GM13976 (cell line): ENCODE results near the gene TP63.
"Not testable (repeated sequence)": the region's sequence is repeated elsewhere in the genome, so short reads cannot be mapped to it uniquely, and the experiment has no call there.

Source experiments
- DNase-seq: peaks from one replicate; pipeline ENCODE4 v3.0.0; 2012; ENCODE audit warnings: low spot score
- CTCF ChIP-seq: IDR thresholded peaks from 2 replicates; pipeline ENCODE4 v1.5.1; 2012; ENCODE audit warnings: borderline replicate concordance, mild to moderate bottlenecking; ENCODE audit not compliant: insufficient read depth; ENCODE audit errors: extremely low read depth, missing control alignments, control extremely low read depth
- in situ Hi-C: fragments of 300-500 bp; cut with MboI; formaldehyde crosslinking; loops from one replicate; pipeline ENCODE4 v1.12.0; 2022; ENCODE audit warnings: low sequenced_read_pairs, mixed read lengths, inconsistent platforms; ENCODE audit not compliant: unreplicated experiment

The TP63 gene

GRCh38 chr3:189598530-189599225, 32.5 kb upstream of the TP63 start:
- TF ChIP-seq CTCF = no peak
- in situ Hi-C loops = no loop called here
- no peak for DNase-seq

GRCh38 chr3:189602471-189602870, 28.7 kb upstream of the TP63 start:
- no peak for DNase-seq
- TF ChIP-seq CTCF = no peak
- in situ Hi-C loops = no loop called here

- in situ Hi-C loops = no loop called here
- no peak for DNase-seq
- TF ChIP-seq CTCF = no peak
These were observed 25.5 kb upstream of the TP63 start for GRCh38 chr3:189605717-189606116.

GRCh38 chr3:189606774-189607173, 24.4 kb upstream of the TP63 start:
- TF ChIP-seq CTCF = no peak
- no peak for DNase-seq
- in situ Hi-C loops = no loop called here

GRCh38 chr3:189612641-189613040, 18.5 kb upstream of the TP63 start:
- DNase-seq, in situ Hi-C loops: not testable (repeated sequence)

- in situ Hi-C loops = no loop called here
- TF ChIP-seq CTCF = no peak
- no peak for DNase-seq
These were observed 18.1 kb upstream of the TP63 start for GRCh38 chr3:189613122-189613521.

GRCh38 chr3:189621948-189622603, 9.1 kb upstream of the TP63 start:
- in situ Hi-C loops = no loop called here
- DNase-seq = no peak
- no peak for TF ChIP-seq CTCF
